Measurements from ENCODE around the gene DDB1.

DDB1 gene

DNA sequence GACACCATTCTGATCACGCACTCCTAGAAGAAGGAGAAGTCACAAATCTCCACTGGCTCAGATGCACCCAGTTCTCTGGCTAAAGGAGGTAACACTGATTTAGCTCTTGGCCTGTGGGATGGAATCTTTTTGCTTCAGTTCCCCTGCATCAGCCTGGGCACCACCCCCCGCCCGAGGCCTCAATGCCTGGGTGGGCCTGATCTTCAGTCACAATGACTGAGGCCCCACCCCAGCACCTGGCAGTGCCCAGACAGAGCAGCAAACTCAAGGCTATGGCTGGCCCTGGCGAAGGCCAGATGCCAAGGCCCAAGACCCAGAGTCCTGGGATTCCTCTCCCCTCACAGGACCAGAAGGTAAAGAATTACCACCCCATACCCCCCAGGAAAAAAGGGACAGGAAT, 23.8 kb upstream of the DDB1 start:
- no peak for DNase-seq (ENCODE audit: low read depth)

DNA sequence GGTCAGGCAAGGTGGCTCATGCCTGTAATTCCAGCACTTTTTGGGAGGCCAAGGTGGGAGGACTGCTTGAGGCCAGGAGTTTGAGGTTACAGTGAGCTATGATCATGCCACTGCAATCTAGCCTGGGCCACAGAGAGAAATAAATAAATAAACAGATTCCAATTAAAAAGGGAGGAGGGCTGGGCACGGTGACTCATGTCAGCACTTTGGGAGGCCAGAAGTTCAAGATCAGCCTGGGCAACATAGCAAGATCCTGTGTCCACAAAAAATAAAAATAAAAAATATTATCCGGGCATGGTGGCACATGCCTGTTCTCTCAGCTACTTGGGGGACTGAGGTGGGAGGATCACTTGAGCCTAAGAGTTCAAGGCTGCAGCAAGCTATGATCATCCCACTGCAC, 21.3 kb upstream of the DDB1 start:
- DNase-seq (ENCODE audit: low read depth), result no peak

DNA sequence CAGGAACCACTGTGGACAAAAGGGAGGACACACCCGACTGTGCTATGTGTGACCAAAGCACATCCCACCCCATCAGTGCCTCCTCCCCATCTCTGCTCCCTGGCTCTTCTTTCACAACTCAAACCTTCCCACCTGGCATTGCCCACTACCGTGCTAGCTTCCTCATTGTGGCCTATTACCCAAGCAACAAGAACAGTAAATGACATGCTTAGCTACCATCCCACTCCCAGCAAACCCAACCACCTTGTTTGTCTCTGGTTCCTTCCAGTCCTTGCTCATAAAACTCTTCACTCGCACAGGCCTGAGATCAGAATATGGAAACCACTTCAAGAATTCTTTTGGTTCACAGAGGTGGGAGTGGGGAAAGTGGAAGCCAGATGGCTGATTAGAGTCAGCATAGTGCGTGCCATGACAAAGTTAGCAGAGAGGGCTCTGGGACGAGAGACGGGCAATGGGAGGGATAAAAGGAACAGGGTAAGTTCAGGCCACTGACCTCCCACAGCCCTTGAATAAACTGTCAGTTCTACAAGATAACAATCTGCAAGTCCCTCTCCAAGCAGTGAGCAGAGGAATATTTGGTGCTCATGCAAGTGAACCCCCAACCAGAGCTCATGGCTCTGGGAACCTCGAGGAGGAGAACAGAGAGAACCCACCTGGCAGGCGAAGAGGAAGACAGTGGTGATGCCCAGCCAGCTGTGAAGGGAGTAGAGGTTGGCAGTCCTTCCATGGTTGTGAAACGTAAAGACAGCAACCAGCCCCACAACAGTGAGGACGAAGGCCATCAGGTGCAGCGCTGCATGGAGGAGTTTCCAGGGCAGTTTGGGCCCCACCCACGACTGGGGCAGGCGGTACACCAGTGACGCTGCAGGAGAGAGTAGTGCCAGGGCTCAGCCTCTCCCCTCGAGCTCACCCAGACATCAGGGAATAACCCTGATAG, 20.5 kb upstream of the DDB1 start:
- no peak for DNase-seq (ENCODE audit: low read depth)

DNA sequence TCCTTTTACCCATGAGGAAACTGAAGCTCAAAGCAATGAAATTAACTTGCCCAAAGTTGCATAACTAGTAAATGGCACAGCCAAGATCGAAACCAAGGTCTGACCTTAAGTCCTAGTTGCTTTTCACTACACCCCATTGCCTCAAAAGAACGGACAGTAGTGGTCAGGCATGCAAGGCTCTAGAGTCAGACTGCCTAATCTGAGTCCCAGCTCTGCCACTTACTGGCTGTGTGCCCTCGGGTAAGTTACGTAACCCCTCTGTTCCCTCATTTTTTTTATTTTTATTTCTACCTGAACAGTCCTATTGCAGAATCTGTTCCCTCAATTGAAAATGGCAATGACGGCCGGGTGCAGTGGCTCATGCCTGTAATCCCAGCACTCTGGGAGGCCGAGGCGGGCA, 19.1 kb upstream of the DDB1 start:
- no peak for DNase-seq (ENCODE audit: low read depth)

DNA sequence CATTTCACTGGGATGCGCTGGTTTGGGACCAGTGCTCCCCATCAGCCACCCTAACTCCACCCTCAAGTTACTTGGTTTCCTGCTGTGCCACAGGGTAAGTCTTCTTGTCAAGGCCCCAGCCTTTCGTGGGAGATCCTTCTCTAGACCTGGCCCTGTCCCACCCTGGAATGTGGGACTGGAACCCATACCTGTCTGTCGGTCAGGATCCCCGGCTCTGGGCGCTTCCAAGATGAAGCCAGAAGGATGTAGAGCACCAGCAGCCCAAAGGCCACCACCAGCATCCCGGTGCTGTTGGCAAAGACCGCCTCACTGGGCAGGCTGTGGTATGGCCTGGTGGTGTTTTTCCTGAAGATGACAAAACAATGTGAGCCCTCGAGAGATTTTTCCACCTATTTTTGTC, 17.9 kb upstream of the DDB1 start:
- DNase-seq (ENCODE audit: low read depth), result no peak

DNA sequence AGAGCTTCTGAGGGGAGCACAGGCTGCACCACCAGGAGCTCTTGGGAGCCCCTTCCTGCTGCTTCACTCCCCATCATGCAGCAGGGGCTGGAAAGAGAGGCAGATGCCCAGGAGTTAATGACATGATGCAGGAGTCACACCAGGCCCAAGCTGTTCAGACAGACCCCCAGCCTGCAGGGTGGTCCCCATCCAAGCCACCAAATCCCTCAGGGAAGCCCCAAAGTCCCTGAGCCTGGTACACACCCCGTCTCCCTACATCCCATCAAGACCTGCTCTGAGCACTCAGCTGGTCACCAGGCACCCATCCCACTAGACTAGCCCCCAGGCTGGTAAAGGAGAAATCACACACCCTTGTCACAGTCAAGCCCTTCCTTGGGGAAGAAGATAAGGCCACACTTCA, 17.4 kb upstream of the DDB1 start:
- DNase-seq (ENCODE audit: low read depth), result no peak

DNA sequence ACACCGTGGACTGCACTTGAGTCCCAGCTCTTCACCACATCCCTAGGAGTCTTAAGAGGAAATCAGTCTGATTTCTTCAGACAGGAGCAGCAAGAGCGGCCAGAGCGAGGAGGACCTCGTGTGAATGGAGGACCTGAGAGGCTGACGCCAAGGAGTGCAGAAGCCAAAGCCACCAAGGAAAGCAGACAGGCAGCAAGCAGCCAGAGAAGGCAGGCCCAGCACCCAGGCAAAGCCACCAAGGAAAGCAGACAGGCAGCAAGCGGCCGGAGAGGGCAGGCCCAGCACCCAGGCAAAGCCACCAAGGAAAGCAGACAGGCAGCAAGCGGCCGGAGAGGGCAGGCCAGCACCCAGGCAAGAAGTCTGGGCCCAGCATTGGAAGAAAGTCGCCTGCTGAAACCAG, 17.0 kb upstream of the DDB1 start:
- DNase-seq (ENCODE audit: low read depth), result no peak

DNA sequence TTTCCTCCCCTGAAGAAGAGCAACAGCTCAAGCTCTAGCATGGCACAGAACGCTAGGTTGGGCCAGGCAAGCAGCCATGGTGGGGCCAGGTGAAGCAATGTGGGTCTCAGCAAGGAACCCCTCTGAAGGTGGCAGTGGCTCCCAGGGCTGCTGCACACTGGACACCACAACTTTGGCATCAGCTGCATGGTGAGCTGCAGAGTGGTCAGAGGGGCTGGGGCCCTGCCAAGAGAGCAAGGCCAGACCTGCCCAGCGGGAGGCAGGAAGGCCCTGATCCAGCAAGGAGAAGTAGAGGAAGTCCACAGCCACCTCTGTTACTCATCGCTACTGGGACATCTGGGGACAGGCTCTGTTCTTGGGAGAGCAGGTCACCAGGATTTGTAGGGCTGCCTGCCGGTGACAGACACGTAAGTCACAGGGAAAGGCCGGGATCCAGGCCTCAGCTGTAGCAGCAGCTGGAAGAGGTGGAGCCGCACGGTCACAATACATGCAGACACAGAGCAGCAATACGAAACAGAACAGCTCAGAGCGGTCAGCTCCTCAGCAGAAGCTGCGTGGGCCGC, 16.4 kb upstream of the DDB1 start:
- no peak for DNase-seq (ENCODE audit: low read depth)

DNA sequence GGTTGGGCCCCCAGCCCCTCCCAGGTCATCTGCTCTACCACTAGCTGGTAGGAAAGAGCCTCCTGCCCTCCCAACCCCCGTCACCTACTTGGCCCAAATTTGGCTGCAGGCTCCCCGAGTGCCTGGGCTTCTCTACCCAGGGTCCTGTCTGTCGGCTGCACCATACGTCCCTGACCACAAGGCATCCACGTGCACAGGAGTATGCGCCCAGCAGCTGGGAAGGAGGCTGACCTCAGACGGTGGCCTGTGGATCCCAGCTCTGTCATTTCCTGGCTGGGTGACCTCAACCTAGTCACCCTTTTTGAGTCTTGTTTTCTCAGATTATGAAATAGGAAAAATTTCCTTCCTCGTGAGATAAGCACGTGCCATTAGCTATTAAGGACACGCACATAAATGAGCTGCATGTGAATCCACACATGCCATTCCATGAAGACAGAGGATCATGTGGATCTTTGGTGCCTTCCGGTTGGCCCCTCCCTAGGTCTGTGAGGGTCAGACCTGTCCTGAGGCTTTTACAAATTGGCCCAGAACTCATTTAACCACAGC, 15.1 kb upstream of the DDB1 start:
- DNase-seq (ENCODE audit: low read depth), result no peak

DNA sequence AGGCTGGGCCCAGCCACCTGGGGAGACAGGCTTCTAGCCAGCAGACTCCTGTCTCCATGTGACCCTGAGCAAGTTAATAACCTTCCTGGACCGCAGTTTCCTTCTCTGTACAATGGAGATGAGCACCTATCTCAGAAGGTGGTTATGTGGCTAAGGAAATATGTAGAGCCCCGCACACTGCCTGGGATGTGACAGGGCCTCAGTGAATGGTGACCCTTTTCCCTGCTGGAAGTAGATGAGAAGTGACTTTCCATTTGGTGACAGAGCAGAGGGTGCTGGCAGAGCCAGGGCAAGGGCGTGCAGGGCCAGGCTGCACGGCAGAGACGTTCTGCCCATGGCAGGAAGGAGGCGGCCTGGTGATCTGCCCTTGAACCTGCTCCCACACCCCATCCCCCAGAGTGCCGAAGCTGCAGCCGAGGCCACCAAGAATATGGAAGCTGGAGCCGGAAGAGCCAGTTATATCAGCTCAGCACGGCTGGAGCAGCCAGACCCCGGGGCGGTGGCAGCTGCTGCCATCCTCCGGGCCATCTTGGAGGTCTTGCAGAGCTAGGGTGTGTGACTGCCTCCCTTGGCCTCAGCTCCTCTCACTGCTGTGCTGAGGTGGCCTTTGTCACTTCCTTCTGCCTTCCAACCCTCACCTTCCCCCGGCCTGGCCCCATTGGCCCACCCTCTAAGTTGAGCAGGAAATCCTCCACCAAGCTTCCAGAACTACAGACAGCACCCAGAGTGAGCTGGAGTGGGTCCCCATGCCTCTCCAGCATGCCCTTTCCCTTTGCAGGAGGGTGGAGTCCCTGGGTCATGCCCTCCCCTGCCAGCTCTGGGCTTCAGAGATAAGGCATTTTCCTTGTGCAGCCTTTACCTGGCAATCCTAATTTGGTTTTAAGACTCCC, 13.3 kb upstream of the DDB1 start:
- DNase-seq (ENCODE audit: low read depth), result no peak

DNA sequence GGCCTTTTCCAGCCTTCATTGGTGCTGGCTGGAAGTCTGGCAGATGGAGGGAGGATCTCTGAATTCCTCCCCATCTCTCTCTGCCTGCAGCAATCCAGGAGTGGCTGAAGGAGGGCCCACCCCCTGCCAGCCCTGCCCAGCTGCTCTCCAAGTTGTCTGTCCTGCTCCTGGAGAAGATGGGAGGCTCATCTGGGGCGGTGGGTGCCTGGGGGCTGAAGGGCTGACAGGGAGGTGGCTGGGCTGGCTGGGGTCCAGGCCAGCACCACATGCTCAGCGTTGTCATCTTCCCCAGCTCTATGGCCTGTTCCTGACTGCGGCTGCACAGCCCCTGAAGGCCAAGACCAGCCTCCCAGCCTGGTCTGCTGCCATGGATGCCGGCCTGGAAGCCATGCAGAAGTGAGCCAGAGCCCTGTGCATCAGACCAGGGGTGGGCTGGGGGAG, 12.3 kb upstream of the DDB1 start:
- no peak for DNase-seq (ENCODE audit: low read depth)

DNA sequence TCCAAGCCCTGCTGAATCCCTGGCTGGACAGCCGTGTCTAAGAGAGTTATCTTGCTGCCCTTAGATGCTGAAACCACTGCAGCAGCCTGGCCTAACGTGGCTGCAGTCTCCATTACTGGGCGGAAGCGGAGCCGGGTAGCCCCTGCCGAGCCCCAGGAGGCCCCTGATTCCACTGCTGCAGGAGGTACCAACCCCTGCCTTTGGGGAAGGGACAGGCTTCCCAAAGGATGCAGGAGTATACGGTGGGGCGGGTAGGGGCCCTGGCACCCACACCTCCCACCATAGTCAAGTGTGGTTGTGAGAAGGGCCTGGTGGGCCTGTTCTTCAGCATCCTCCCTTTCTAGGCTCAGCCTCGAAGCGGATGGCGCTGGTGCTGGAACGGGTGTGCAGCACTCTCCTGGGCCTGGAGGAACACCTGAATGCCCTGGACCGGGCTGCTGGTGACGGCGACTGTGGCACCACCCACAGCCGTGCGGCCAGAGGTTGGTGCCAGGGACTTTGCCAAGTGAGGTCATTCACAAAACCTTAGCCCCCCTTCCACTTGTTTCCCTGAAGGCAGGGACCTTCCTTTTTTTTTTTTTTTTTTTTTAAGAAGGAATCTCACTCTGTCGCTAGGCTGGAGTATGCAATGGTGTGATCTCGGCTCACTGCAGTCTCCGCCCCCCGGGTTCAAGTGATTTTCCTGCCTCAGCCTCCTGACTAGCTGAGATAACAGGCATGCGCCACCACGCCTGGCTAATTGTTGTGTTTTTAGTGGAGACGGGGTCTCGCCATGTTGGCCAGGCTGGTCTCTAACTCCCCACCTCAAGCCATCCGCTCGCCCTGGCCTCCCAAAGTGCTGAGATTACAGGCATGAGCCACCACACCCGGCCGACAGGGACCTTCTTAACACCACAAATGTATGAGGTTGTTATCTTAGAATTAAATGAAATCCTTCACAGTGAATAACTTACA, 11.2 kb upstream of the DDB1 start:
- DNase-seq (ENCODE audit: low read depth), result no peak

DNA sequence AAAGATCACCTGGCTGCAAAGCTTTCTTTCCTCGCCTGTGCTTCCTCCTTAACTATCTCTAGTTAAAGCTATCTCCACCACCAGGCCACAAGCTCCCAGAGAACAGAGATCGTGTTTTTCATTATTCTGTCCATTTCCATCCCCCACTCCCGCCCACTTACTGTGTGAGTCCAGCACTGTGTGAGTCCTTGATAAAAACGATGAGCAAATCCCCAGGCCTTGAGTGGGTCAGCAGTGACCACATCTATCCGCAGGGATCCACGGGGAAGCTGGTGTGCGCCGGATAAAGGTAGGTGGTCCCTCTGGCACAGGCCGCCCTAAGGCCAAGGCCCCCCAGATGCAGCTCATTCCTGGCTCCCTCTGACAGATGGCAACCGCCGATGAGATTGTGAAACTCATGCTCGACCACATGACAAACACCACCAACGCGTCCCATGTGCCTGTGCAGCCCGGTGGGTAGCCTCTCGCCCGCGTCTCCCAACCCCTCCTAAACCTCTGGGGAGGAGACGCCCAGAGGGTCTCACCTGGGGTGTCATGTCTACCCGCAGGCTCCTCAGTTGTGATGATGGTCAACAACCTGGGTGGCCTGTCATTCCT, 9.4 kb upstream of the DDB1 start:
- DNase-seq (ENCODE audit: low read depth), result no peak

DNA sequence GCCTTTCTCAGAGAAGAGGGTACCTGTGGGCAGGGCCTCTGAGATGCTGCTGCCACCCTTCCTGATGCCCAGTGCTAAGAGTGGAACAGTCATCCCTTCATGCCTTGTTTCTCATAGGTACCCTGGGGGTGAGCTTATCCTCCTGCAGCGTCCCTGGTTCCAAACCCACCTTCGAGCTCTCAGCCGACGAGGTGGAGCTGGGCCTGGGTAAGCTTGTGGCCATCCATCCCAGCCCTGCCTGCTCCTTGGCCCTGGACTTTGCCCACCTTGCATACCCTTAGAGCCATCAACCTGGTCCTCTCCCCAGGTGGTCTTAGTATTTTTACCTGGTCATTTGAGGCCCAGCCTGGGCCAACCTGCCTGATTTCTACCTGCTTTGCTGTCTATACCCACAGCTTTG, 8.8 kb upstream of the DDB1 start:
- no peak for DNase-seq (ENCODE audit: low read depth)

DNA sequence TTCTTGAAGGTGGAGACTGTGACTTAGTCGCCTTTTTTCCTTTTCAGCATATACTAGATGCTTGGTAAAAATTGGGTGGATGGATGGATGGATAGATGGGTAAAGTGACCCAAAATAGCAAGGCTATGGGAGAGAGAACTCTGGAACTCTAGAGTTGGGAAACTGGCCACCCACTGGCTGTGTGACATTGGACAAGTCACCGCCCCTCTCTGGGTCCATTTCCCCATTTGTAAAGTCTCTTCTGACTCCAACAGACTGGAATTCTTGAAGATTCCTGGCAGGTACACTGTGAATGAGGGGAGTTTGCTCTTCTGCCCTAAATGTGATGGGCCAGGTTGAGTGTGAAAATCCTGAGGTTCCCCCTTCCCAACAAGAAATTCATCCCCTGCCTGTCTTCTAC, 8.1 kb upstream of the DDB1 start:
- no peak for DNase-seq (ENCODE audit: low read depth)

DNA sequence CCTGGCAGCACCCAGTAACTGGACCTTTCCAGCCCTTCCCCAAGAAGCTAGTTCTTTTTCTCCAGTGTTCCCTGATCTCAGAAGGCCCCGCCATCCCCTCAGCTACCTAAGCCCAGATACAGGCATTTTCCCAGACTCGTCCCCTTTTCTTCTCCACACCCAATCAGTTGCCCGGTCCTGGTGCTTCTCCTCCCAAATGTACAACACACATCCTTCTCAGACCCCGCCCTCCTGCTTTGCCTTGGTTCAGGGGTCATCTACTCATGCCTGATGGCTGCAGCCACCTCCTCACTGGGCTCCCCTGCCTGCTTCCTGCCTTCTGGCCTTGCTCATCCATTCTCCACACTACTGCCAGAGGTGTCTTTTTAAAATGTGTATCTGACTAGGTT, 6.6 kb upstream of the DDB1 start:
- no peak for DNase-seq (ENCODE audit: low read depth)

DNA sequence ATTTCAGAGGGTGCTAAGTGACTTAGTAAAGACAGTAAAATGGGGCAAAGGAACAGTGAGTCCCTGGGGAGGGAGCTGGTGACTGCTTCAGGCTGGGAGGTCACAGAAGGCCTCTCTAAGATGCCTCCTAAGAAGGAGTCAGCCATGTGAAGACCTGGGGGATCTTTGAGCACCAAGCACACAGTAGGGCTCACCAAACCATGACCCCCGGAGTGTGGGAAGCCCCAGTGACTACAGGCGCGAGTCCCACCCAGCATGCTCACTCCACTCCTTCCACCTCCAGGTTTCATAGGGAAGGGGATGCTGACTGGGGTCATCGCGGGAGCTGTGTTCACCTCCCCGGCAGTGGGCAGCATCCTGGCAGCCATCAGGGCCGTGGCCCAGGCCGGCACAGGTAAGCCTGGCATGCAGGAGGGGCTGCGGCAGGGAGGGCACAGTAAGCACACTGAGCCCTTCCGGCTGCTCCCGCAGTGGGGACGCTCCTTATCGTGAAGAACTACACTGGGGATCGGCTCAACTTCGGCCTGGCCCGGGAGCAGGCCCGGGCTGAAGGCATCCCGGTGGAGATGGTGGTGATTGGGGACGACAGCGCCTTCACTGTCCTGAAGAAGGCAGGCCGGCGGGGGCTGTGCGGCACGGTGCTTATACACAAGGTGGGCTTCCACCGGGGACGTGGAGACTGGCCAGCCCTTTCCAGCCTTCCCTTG, 6.0 kb upstream of the DDB1 start:
- DNase-seq (ENCODE audit: low read depth), result no peak

DNA sequence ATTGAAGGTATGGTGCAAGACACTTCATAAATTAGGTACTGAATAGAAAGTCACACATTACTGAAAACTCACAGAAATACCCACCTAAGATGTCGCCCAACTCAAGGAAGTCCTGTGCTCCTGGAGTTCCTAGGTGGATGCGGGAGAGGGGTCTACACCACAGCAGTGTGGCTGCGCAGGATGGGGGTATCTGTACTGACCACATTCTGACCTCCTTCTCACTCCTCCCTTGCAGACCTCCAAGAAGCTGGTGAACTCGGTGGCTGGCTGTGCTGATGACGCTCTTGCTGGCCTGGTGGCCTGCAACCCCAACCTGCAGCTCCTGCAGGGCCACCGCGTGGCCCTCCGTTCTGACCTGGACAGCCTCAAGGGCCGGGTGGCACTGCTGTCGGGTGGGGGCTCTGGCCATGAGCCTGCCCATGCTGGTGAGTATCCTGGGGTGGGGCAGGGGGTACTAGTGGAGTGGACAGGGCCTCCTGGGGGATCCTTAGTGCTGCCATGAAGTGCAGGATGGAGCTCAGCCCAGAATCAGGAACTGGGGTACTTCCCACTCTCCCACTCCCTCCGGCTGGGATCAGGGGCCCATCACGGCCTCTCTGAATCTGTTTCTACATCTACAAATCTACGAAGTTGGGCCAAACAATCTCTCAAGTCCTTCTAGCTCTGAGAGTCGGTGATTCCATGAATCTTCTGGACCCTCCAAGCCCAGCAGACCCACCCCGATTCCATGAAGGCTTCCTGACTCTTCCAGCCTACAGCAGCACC, 5.0 kb upstream of the DDB1 start:
- no peak for DNase-seq (ENCODE audit: low read depth)

DNA sequence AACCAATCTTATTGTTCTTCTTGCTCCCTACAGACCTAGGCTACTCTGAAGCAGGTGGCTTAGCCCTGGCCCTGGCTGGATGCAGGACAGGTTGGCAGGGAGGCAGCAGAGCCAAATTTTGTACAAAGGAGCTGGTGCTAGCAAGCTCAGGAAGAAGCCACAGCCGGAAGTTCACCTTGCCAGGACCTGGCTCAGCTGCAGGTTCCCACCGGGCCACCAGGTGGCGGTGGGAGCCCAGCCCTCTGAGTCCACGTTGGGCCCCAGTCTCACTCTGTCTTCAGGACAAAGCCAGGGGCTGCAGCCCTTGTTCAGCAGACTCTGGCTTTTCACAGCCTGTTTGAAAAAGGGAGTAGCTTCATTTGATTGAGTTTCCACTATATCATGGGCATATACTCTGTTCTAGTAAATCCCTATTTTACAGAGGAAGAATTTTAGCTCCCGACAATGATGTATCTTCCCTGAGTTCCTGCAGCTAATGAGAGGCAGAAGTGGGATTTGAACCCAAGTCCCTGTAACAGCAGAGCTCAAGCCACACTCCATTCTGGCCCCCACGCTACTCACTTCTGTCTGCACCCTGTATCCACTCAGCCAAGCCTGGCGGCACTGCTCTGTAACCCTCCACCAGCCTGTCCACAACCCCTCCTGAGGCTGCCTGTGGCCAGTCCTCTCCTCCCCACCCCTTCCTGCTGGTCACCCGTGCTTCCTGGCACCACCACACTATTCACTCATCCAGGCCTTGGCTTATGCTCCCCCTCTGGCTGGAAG, 3.4 kb upstream of the DDB1 start:
- peak; percentile 79 for DNase-seq (ENCODE audit: low read depth)
